ENCODE data around the gene LCN10.

Gene LCN10

GRCh38 chr9:136729926-136730325 is 12.8 kb downstream of the LCN10 start:
- H3K27ac ChIP-seq, result no peak overlapping the region
- no peak for DNase-seq (ENCODE audit: low spot score)
- TF ChIP-seq, protein P1, sequence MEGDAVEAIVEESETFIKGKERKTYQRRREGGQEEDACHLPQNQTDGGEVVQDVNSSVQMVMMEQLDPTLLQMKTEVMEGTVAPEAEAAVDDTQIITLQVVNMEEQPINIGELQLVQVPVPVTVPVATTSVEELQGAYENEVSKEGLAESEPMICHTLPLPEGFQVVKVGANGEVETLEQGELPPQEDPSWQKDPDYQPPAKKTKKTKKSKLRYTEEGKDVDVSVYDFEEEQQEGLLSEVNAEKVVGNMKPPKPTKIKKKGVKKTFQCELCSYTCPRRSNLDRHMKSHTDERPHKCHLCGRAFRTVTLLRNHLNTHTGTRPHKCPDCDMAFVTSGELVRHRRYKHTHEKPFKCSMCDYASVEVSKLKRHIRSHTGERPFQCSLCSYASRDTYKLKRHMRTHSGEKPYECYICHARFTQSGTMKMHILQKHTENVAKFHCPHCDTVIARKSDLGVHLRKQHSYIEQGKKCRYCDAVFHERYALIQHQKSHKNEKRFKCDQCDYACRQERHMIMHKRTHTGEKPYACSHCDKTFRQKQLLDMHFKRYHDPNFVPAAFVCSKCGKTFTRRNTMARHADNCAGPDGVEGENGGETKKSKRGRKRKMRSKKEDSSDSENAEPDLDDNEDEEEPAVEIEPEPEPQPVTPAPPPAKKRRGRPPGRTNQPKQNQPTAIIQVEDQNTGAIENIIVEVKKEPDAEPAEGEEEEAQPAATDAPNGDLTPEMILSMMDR (IDR thresholded peaks at IDR 0.05), result no peak
- no peak overlapping the region for H3K4me3 ChIP-seq

DNA sequence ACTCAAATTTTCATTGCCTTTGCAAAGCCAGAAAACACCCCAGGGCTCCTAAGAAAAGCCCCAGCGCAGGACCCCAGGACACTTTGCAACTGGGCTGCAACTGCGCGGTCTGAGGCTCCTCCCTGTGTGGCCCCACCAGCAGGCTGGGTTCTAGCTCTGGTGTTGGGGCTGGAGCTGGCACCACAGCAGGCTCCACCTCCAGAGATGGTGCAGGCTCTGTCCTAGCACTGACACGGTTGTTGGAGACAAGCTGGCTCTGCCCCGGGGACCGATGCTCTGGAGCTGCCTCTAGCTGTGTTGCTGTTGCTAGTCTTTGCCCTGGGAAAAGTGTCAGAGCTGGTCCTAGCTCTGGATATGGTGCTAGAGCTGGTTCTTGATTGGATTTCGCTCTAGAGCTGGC is 13.6 kb downstream of the LCN10 start:
- H3K27ac ChIP-seq, result no peak overlapping the region
- DNase-seq (ENCODE audit: low spot score), result no peak
- TF ChIP-seq, protein P1 (IDR thresholded peaks at IDR 0.05), result no peak

GRCh38 chr9:136728548-136729123 is 14.1 kb downstream of the LCN10 start:
- TF ChIP-seq, protein P1 (IDR thresholded peaks at IDR 0.05), result no peak
- peak overlapping the region; percentile 84 for H3K4me3 ChIP-seq
- no peak for DNase-seq (ENCODE audit: low spot score)
- peak overlapping the region; percentile 4 to 55 for H3K27ac ChIP-seq

More for the DNA sequence above, 13.6 kb downstream of the LCN10 start:
- peak overlapping the region; percentile 84 for H3K4me3 ChIP-seq

GRCh38 chr9:136728080-136728547 is 14.6 kb downstream of the LCN10 start:
- TF ChIP-seq, protein P1 (IDR thresholded peaks at IDR 0.05), result peak; percentile 86
- Histone ChIP-seq H3K4me3 (peak overlapping the region; percentile 84), H3K27ac (peak overlapping the region; percentile 4 to 55)
- peak; percentile 89 for DNase-seq (ENCODE audit: low spot score)

- DNase-seq (ENCODE audit: low spot score), result no peak
- H3K27ac ChIP-seq, result no peak overlapping the region
- TF ChIP-seq, protein P1 (IDR thresholded peaks at IDR 0.05), result no peak
These were observed 16.0 kb downstream of the LCN10 start for GRCh38 chr9:136726631-136727191.

DNA sequence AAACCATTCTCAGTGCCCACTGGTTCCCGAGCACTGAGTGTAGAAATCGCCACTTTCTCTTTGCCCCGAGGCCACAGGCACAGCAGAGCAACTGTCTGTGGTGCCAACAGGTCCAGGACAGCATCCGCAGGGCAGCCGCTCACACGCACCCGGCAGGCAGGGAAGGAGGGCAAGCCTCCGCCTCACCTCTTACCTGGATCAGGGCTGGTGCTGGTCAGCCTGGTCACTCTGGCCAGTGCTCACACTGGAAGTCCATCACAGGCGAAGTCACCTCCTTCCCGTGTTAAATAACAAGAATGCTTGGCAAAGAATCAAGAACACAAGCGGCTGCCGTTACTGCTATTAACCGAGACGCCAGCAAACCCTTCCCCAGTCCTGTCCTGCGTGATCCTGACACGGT is 16.6 kb downstream of the LCN10 start:
- Histone ChIP-seq H3K4me3 (peak overlapping the region; percentile 84), H3K27ac (no peak overlapping the region)
- TF ChIP-seq, protein P1 (IDR thresholded peaks at IDR 0.05), result no peak
- no peak for DNase-seq (ENCODE audit: low spot score)

More at GRCh38 chr9:136726631-136727191, 16.0 kb downstream of the LCN10 start:
- peak overlapping the region; percentile 84 for H3K4me3 ChIP-seq

- Histone ChIP-seq H3K27ac (no peak overlapping the region), H3K4me3 (peak overlapping the region; percentile 84)
- no peak for DNase-seq (ENCODE audit: low spot score)
- TF ChIP-seq, protein P1 (IDR thresholded peaks at IDR 0.05), result no peak
These were observed 17.1 kb downstream of the LCN10 start for GRCh38 chr9:136725612-136726011.

Measured in coronary artery (tissue), 2 donors.